Cardiac fibroblast (primary cell): ENCODE data around the gene SHCBP1.

Experiments used
- DNase-seq, 2 donors: peaks; one replicate each; pipeline versions ENCODE4 v3.0.0 to v3.0.0-alpha.2; 2010; ENCODE audit warnings: low read depth in 2 of 2
- H3K4me3 ChIP-seq, 2 donors: replicated peaks in 1 of 2; 1 replicate in 1 of 2; 2 replicates in 1 of 2; pipeline ENCODE4 v1.5.1; 2011; ENCODE audit warnings: low read depth in 2 of 2, low read length in 2 of 2, mild to moderate bottlenecking in 2 of 2, moderate library complexity in 1 of 2
- CTCF ChIP-seq: IDR thresholded peaks from one replicate; pipeline ENCODE4 v1.5.1; 2011; ENCODE audit warnings: low read depth, mild to moderate bottlenecking, low read length, inconsistent platforms

SHCBP1 gene

GRCh38 chr16:46621006-46621933 is at the start of gene SHCBP1:
SHCBP1 (minus strand) TSS chr16:46621379; CDS start chr16:46621359, 20 bp downstream.
- no peak for TF ChIP-seq CTCF
- DNase-seq, result peak; percentile 89 to 90
- H3K4me3 ChIP-seq, result peak within 1 kb of the TSS; percentile 73 to 83

GRCh38 chr16:46662123-46662522 is 40.9 kb upstream of the SHCBP1 start:
- DNase-seq, result no peak
- TF ChIP-seq CTCF, result no peak

GRCh38 chr16:46658925-46659324 is 37.7 kb upstream of the SHCBP1 start:
- TF ChIP-seq CTCF, result no peak
- DNase-seq, result no peak
- H3K4me3 ChIP-seq, result no peak overlapping the region

More at GRCh38 chr16:46662123-46662522, 40.9 kb upstream of the SHCBP1 start:
- H3K4me3 ChIP-seq, result no peak overlapping the region

- DNase-seq, result no peak
- TF ChIP-seq CTCF, result no peak
- no peak overlapping the region for H3K4me3 ChIP-seq
Observed at GRCh38 chr16:46651305-46651704, 30.1 kb upstream of the SHCBP1 start.

GRCh38 chr16:46650254-46650623 is 29.1 kb upstream of the SHCBP1 start:
- DNase-seq, result peak; percentile 48 to 72
- peak overlapping the region in 1 of 2 donors; percentile 39 for H3K4me3 ChIP-seq
- no peak for TF ChIP-seq CTCF

- H3K4me3 ChIP-seq, result peak overlapping the region in 1 of 2 donors; percentile 39
- TF ChIP-seq CTCF, result no peak
- peak; percentile 68 to 71 for DNase-seq
Observed at GRCh38 chr16:46649588-46650253, 28.5 kb upstream of the SHCBP1 start.
